ENCODE measurements around the gene BOLA3. TPM values are rescaled to one million over a fixed set of nuclear protein-coding genes. Genes with fewer than 3 reads are reported as not detected.
"Not testable (repeated sequence)": the region's sequence is repeated elsewhere in the genome, so short reads cannot be mapped to it uniquely, and the experiment has no call there.

BOLA3 gene
- total RNA-seq, 4 donors from 2014 or later, result 27.6 to 54.3 (median 39.6) TPM

DNA sequence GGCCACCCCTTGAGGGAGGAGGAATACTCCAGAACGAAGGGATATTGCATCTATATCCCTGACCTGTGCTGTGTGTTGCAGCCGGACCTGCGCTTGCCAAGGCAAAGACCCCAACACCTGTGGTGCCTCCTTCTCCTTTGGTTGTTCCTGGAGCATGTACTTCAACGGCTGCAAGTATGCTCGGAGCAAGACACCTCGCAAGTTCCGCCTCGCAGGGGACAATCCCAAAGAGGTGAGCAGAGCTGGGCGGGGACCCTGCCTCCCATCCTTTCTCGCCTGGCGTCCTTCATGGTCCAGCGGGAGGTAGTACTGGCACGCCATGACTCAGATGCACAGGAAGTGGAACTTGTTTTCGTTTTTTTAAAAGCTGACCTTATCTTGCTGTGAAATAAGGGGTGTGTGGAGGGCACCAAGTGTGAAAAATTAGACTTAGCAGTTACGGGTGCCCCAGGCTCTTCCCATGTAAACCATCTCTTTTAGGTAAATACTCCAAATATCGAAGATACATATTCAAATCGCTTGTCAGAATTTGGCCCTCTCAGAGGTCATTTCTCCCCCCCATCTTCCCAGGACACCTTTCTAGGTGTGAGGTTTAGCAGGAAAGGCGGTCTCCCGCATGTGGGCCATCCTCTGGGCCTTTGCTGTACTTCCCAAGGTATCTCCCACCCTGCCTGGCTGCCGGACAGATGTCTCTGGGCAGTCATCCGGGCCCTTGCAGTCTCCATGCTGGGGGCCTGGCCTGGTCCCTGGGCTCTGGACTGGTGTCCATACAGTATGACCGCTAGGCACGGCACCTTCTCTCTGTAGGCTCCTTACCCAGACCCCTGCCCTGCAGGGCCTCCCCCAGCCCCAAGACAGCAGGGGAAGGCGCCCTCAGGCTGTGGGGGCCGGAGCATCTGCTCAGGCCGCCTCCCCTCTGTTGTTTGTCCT lies 57.6 kb downstream of the BOLA3 start:
- no peak for TF ChIP-seq CTCF (IDR thresholded peaks at IDR 0.05)
- no peak for DNase-seq (ENCODE audit: low spot score)
- no peak for ATAC-seq (ENCODE audit: low FRiP score)

DNA sequence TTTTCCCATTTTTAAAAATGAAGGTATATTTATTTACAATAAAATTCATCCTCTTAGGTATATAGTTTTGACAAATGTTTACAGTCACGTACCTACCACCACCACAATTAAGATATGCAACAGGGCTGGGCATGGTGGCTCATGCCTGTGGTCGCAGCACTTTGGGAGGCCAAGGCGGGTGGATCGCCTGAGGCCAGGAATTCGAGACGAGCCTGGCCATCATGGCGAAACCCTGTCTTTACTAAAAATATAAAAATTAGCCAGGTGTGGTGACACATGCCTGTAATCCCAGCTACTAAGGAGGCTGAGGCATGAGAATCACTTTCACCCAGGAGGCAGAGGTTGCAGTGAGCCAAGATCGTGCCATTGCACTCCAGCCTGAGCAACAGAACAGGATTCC lies 59.0 kb downstream of the BOLA3 start:
- ATAC-seq (ENCODE audit: low FRiP score); DNase-seq (ENCODE audit: low spot score): not testable (repeated sequence)

- DNase-seq (ENCODE audit: low spot score) (no peak), ATAC-seq (ENCODE audit: low FRiP score) (no peak)
- no peak for TF ChIP-seq CTCF (IDR thresholded peaks at IDR 0.05)
These were observed 60.0 kb downstream of the BOLA3 start for GRCh38 chr2:74087696-74088095.

DNA sequence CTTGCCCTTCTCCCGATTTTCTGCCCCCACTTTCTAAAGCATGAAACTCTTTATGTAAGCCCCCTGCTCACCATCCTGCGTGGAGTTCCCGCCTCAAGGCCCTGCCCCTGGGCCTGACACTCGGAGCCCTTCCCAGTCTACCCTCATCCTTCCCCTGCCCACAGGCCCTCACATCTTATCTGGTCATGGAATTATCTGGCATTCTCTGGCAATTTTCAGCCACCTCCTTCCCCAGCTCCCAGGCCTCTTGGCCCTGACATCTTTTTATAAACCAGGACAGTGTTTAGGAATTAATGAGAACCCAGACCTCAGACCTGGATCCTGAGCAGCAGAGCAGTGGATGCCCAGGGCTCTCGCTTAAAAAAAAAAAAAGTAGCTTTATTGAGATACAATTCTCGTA lies 61.7 kb downstream of the BOLA3 start:
- DNase-seq (ENCODE audit: low spot score) (no peak), ATAC-seq (ENCODE audit: low FRiP score) (no peak)
- no peak for TF ChIP-seq CTCF (IDR thresholded peaks at IDR 0.05)

Other genes with a start within 250 kb of the BOLA3 start
- 10 to 100 TPM; 30.5 to 38.9 (median 36.3) TPM for gene DGUOK, start 221.0 kb downstream of the BOLA3 start, total RNA-seq
- 10 to 100 TPM in 3 of 4 donors, 1 to 10 TPM in 1; 8.6 to 17.8 (median 11.4) TPM for gene TET3, start 163.0 kb downstream of the BOLA3 start, total RNA-seq
- gene MOB1A, start 31.0 kb upstream of the BOLA3 start, total RNA-seq, result 100 to 1,000 TPM in 1 of 4 donors, 10 to 100 TPM in 3; 84.9 to 109 (median 93.2) TPM
- 100 to 1,000 TPM in 1 of 4 donors, 10 to 100 TPM in 3; 34.8 to 111 (median 46.5) TPM for gene MTHFD2, start 50.7 kb upstream of the BOLA3 start, total RNA-seq
- gene SLC4A5, start 195.5 kb upstream of the BOLA3 start, total RNA-seq, result 1 to 10 TPM; 1.2 to 3.0 (median 1.6) TPM
- 100 to 1,000 TPM in 3 of 4 donors, 10 to 100 TPM in 1; 83.1 to 122 (median 114) TPM for gene DCTN1, start 232.4 kb upstream of the BOLA3 start, total RNA-seq

All from omental fat pad (tissue), 4 donors.